Right lobe of liver (tissue), 6 donors: Measurements from ENCODE around the gene DCC. TPM values are rescaled to one million over a fixed set of nuclear protein-coding genes. Genes with fewer than 3 reads are reported as not detected.

Source experiments
- ATAC-seq, 4 donors: fragments of 200-7000 bp; cut with Tn5 transposase; one replicate each; pipeline ENCODE4 v1.9.1; 2020; ENCODE audit warnings: mild to moderate bottlenecking in 4 of 4, moderate library complexity in 4 of 4
- DNase-seq, 3 donors: peaks; one replicate each; pipeline ENCODE4 v3.0.0-alpha.2; 2020
- H3K27ac ChIP-seq, 3 donors: fragments of 200-600 bp; one replicate each; pipeline ENCODE4 v1.8.0; 2022
- H3K27me3 ChIP-seq, 2 donors: fragments of 200-600 bp; one replicate each; pipeline ENCODE4 v1.8.0; 2022
- H3K36me3 ChIP-seq, 4 donors: fragments of 200-600 bp; sonication (generic) in 1 of 4; one replicate each; pipeline versions ENCODE4 v1.5.1 to v1.8.0; 2017 to 2022; ENCODE audit warnings: control low read depth in 1 of 4
- H3K4me1 ChIP-seq, 4 donors: fragments of 200-600 bp; sonication (generic) in 1 of 4; one replicate each; pipeline versions ENCODE4 v1.5.1 to v1.8.0; 2017 to 2022; ENCODE audit warnings: control low read depth in 1 of 4
- H3K4me3 ChIP-seq, 3 donors: fragments of 200-600 bp; one replicate each; pipeline ENCODE4 v1.8.0; 2022
- H3K9me3 ChIP-seq, 4 donors: fragments of 200-600 bp; sonication (generic) in 1 of 4; one replicate each; pipeline versions ENCODE4 v1.5.1 to v1.8.0; 2017 to 2022; ENCODE audit warnings: control low read depth in 1 of 4
- POLR2A ChIP-seq: fragments of 450-650 bp; IDR thresholded peaks from one replicate; pipeline ENCODE4 v1.6.1; 2017; ENCODE audit warnings: antibody characterized with exemption, mild to moderate bottlenecking
- WGBS: methylation state at CpG from one replicate; pipeline ENCODE4 v1.1.6; 2018; ENCODE audit warnings: low coverage, low lambda C conversion rate; ENCODE audit not compliant: insufficient coverage; ENCODE audit errors: missing lambda C conversion rate; 5-methylcytosine and 5-hydroxymethylcytosine counted together
- intact Hi-C, 2 donors: fragments of 100-400 bp; cut with DNase I; formaldehyde crosslinking; loops; one replicate each; pipeline versions ENCODE4 v1.11.2 to v1.14.1; 2022
- total RNA-seq, 6 experiments: library from RNA; depleted of rRNA in 2 of 6; stranded (reverse); fragments of >200 nt in 2 of 6; fragmentation: NEBNext Ultra II Directional in 3 of 6; extraction: Animal tissue kit (Norgen Biotek cat#: 25700) in 3 of 6; gene quantifications; one replicate each; pipeline versions ENCODE4 v1.1.0 to v1.2.4, GENCODE V29; 2016 to 2023
- TF ChIP-seq, protein P1 (sequence below), 4 donors: fragments of 200-600 bp in 3 of 4; fragments of 450-650 bp in 1 of 4; IDR thresholded peaks; one replicate each; pipeline versions ENCODE4 v1.5.1 to v1.8.0; 2016 to 2022; ENCODE audit warnings: antibody characterized with exemption in 4 of 4, mild to moderate bottlenecking in 2 of 4
- donor health status: DM: no; HTN: yes; CAD: no.
- donor health status: DM: no; HTN: no; CAD: no.
- donor health status: DM: no; HTN: no; CAD: no.
- donor health status: DM: no; HTN: yes; CAD: no.
- donor health status: DM: no; HTN: yes; CAD: no.

Gene DCC
- total RNA-seq, 6 experiments from 2014 or later = 0.06 TPM; not detected in 5

DNA sequence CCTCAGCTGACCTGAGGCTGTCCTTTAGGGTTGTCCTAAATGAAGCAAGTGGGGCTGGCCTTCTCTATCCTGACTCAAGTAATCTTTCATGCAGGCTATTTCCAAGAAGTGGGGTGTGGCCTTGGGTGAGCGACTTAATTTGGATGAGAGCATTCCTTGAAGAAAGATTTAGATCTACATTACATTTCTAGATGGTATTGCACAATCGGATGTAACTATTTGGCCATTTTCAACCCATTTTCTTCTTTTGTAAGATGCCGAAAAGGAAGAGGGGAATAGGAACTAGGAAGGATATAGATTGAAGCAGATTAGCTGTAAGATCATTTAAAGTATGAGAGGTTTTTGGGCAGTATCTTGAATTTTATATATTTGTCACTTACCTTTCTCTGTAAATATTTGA, 1138.2 kb downstream of the DCC start:
- intact Hi-C loops = no loop called here
- no peak for TF ChIP-seq POLR2A
- TF ChIP-seq, protein P1, sequence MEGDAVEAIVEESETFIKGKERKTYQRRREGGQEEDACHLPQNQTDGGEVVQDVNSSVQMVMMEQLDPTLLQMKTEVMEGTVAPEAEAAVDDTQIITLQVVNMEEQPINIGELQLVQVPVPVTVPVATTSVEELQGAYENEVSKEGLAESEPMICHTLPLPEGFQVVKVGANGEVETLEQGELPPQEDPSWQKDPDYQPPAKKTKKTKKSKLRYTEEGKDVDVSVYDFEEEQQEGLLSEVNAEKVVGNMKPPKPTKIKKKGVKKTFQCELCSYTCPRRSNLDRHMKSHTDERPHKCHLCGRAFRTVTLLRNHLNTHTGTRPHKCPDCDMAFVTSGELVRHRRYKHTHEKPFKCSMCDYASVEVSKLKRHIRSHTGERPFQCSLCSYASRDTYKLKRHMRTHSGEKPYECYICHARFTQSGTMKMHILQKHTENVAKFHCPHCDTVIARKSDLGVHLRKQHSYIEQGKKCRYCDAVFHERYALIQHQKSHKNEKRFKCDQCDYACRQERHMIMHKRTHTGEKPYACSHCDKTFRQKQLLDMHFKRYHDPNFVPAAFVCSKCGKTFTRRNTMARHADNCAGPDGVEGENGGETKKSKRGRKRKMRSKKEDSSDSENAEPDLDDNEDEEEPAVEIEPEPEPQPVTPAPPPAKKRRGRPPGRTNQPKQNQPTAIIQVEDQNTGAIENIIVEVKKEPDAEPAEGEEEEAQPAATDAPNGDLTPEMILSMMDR (IDR thresholded peaks at IDR 0.05) = no peak
- Histone ChIP-seq H3K36me3 (no peaks in the 10 kb centered on the region), H3K4me1 (no peaks in the 10 kb centered on the region), H3K27ac (no peak overlapping the region), H3K27me3 (no peaks in the 10 kb centered on the region), H3K9me3 (no peaks in the 10 kb centered on the region), H3K4me3 (no peak overlapping the region)
- ATAC-seq (no peak), DNase-seq (no peak)
- 31% methylated on average over 3 of the region's 3 CpGs for WGBS

DNA sequence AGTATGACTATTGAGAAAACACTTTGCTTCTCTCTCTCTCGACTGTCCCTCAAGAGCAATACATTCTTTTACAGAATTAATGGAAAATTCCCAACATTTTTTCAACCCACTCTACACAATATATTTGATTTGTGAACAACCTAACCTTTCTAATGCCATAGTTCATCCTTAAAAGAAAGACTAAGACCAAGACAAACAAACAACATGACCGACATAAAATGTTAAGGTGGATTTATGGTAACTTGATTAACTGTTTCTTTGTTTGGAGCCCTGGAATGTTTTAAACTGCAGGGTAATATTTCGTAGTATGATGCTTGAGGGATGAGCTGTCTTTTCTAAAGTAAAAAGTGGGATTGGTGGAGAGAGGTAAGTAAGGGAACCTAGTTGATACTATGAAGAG, 1146.3 kb downstream of the DCC start:
- no peak for DNase-seq
- intact Hi-C loops = no loop called here

DNA sequence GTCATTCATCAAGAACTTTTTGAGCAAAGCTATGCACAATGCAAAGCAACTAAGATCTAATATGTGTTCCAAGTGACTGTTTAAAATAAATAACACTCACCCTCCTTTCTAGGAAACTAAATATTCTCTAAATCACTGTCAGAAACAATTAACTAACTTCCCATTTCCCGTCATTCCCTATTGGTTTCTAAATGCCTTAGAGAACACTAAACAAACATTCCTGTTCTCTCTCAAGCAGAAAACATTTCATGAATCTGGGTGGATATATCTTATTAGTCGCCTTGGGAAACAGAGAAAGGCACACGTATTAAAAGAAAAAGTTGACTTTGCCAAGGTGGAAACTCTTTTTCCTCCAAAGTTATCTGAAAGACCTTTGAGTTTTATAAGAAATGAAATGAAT, 1149.3 kb downstream of the DCC start:
- TF ChIP-seq POLR2A = no peak
- TF ChIP-seq, protein P1 (IDR thresholded peaks at IDR 0.05) = no peak
- ATAC-seq = no peak
- no peaks in the 10 kb centered on the region for H3K27me3 ChIP-seq
- intact Hi-C loops = no loop called here
- H3K27ac ChIP-seq = no peak overlapping the region
- H3K4me3 ChIP-seq = no peak overlapping the region
- no peaks in the 10 kb centered on the region for H3K36me3 ChIP-seq
- DNase-seq = no peak
- H3K9me3 ChIP-seq = no peaks in the 10 kb centered on the region
- H3K4me1 ChIP-seq = no peaks in the 10 kb centered on the region
- WGBS = 14% methylated on average over 3 of the region's 3 CpGs

More for the DNA sequence above, 1146.3 kb downstream of the DCC start:
- Histone ChIP-seq H3K9me3 (no peaks in the 10 kb centered on the region), H3K36me3 (no peaks in the 10 kb centered on the region), H3K4me1 (no peaks in the 10 kb centered on the region), H3K27me3 (no peaks in the 10 kb centered on the region), H3K4me3 (no peak overlapping the region), H3K27ac (no peak overlapping the region)
- TF ChIP-seq, protein P1 (IDR thresholded peaks at IDR 0.05) = no peak
- TF ChIP-seq POLR2A = no peak
- WGBS = 41% methylated on average over 3 of the region's 3 CpGs
- no peak for ATAC-seq

DNA sequence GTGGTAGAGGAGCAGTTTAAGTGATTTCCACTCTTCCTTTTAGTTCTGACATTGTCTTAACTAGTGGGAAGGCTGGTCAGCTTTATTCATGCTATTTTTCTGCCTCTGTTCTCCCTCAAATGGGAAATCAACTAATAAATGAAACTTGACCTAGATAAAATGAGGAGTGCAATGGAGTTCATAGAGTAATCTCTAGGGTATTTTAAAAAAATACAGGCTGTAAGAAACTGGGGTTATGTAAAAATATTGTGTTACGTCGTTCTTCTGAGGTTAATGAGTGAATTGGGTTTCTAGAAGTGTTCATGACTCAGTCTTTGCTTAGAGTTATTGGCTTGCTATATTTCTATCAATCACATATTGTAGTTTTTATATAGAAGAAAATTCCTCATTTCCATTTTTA, 1150.0 kb downstream of the DCC start:
- intact Hi-C loops = no loop called here
- no peaks in the 10 kb centered on the region for H3K27me3 ChIP-seq
- no peaks in the 10 kb centered on the region for H3K36me3 ChIP-seq
- ATAC-seq = no peak
- TF ChIP-seq, protein P1 (IDR thresholded peaks at IDR 0.05) = no peak
- TF ChIP-seq POLR2A = no peak
- H3K4me1 ChIP-seq = no peaks in the 10 kb centered on the region
- H3K9me3 ChIP-seq = no peaks in the 10 kb centered on the region
- no peak overlapping the region for H3K4me3 ChIP-seq
- no peak for DNase-seq
- WGBS = 45% methylated on average over 2 of the region's 2 CpGs
- H3K27ac ChIP-seq = no peak overlapping the region

DNA sequence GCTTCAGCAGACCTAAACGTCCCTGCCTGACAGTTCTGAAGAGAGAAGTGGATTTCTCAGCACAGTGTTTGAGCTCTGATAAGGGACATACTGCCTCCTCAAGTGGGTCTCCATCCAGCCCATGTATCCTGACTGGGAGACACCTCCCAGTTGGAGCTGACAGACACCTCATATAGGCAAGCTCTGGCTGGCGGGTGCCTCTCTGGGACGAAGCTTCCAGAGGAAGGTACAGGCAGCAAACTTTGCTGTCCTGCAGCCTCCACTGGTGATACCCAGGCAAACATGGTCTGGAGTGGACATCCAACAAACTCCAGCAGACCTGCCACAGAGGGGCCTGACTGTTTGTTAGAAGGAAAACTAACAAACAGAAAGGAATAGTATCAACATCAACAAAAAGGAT, 1156.0 kb downstream of the DCC start:
- no peak overlapping the region for H3K27ac ChIP-seq
- H3K9me3 ChIP-seq = no peaks in the 10 kb centered on the region
- intact Hi-C loops = no loop called here
- TF ChIP-seq, protein P1 (IDR thresholded peaks at IDR 0.05) = no peak
- TF ChIP-seq POLR2A = no peak
- DNase-seq (no peak), ATAC-seq (no peak)
- H3K4me1 ChIP-seq = no peaks in the 10 kb centered on the region
- WGBS = 20% methylated on average over 3 of the region's 3 CpGs
- no peak overlapping the region for H3K4me3 ChIP-seq
- H3K27me3 ChIP-seq = no peaks in the 10 kb centered on the region
- no peaks in the 10 kb centered on the region for H3K36me3 ChIP-seq
